SK-N-SH (cell line): ENCODE data around the gene CUBN. TPM values are rescaled to one million over a fixed set of nuclear protein-coding genes. Genes with fewer than 3 reads are reported as not detected.

ENCODE experiments used
- CTCF ChIA-PET: fragments of 300-600, 350-600 bp; formaldehyde crosslinking; extraction: SDS; loops from one replicate; lab custom pipeline; 2021; lab: Yijun Ruan, JAX
- POLR2A ChIA-PET: fragments of 350-600 bp; sonication (Branson Sonifier 250); formaldehyde crosslinking; extraction: SDS; loops from one replicate; lab custom pipeline; 2020; ENCODE audit warnings: antibody characterized with exemption, inconsistent platforms; lab: Yijun Ruan, JAX
- DNase-seq: peaks from one replicate; pipeline ENCODE4 v3.0.0; 2012
- H2AFZ ChIP-seq: fragments of 200-600 bp; sonication (generic); 2 replicates; pipeline ENCODE4 v1.8.1; 2016; ENCODE audit warnings: antibody characterized with exemption, mild to moderate bottlenecking, low read depth
- H3F3A ChIP-seq: fragments of 200-600 bp; sonication (generic); replicated peaks from 2 replicates; pipeline ENCODE3; 2016; ENCODE audit warnings: antibody characterized with exemption, mild to moderate bottlenecking; ENCODE audit not compliant: insufficient read depth
- H3K27ac ChIP-seq, 2 experiments: fragments of 200-500 bp in 1 of 2; fragments of 200-600 bp in 1 of 2; sonication (Bioruptor generic) in 1 of 2; sonication (generic), shearing (Covaris generic) in 1 of 2; 2 replicates each; pipeline versions ENCODE4 v1.5.1 to v1.6.1; 2014 to 2016; ENCODE audit warnings: low read depth in 2 of 2, inconsistent platforms in 1 of 2, low read length in 1 of 2, mild to moderate bottlenecking in 1 of 2, mixed read lengths in 1 of 2
- H3K27me3 ChIP-seq: fragments of 200-600 bp; sonication (generic), shearing (Covaris generic); 2 replicates; pipeline ENCODE4 v1.6.1; 2016; ENCODE audit warnings: mixed run types; ENCODE audit not compliant: insufficient read depth
- H3K36me3 ChIP-seq, 2 experiments: fragments of 200-500 bp in 1 of 2; fragments of 200-600 bp in 1 of 2; sonication (Bioruptor generic) in 1 of 2; sonication (generic) in 1 of 2; replicated peaks in 1 of 2; 2 replicates each; pipeline versions ENCODE3 to v1.5.1; 2014 to 2016; ENCODE audit warnings: low read length in 1 of 2, mild to moderate bottlenecking in 1 of 2; ENCODE audit not compliant: insufficient read depth in 2 of 2, control insufficient read depth in 1 of 2
- H3K4me1 ChIP-seq, 2 experiments: fragments of 200-500 bp in 1 of 2; fragments of 200-600 bp in 1 of 2; sonication (Bioruptor generic) in 1 of 2; sonication (generic), shearing (Covaris generic) in 1 of 2; 2 replicates each; pipeline versions ENCODE4 v1.5.1 to v1.6.1; 2014 to 2016; ENCODE audit warnings: low read depth in 1 of 2, low read length in 1 of 2, mixed run types in 1 of 2; ENCODE audit not compliant: insufficient read depth in 2 of 2, control insufficient read depth in 1 of 2
- H3K4me2 ChIP-seq: fragments of 200-600 bp; sonication (generic), shearing (Covaris generic); 2 replicates; pipeline ENCODE4 v1.6.1; 2017; ENCODE audit warnings: mixed run types
- H3K4me3 ChIP-seq, 2 experiments: fragments of 200-500 bp in 1 of 2; fragments of 200-600 bp in 1 of 2; sonication (Bioruptor generic) in 1 of 2; sonication (generic), shearing (Covaris generic) in 1 of 2; 2 replicates each; pipeline versions ENCODE4 v1.5.1 to v1.8.1; 2014 to 2016; ENCODE audit warnings: low read depth in 2 of 2, inconsistent platforms in 1 of 2, low read length in 1 of 2, mild to moderate bottlenecking in 1 of 2, mixed read lengths in 1 of 2, moderate library complexity in 1 of 2
- H3K79me2 ChIP-seq: fragments of 200-600 bp; sonication (generic); 2 replicates; pipeline ENCODE4 v1.8.1; 2017; ENCODE audit warnings: mild to moderate bottlenecking; ENCODE audit not compliant: insufficient read depth
- H3K9ac ChIP-seq: fragments of 200-600 bp; sonication (generic); 2 replicates; pipeline ENCODE4 v1.6.1; 2017; ENCODE audit warnings: mixed run types
- H3K9me2 ChIP-seq: fragments of 200-600 bp; sonication (generic); 2 replicates; pipeline ENCODE4 v1.6.1; 2017; ENCODE audit warnings: mixed run types
- H3K9me3 ChIP-seq: fragments of 200-600 bp; sonication (generic); 2 replicates; pipeline ENCODE4 v1.6.1; 2017; ENCODE audit warnings: mixed run types, mild to moderate bottlenecking, moderate library complexity
- H4K20me1 ChIP-seq: fragments of 200-600 bp; sonication (generic); 2 replicates; pipeline ENCODE4 v1.6.1; 2017; ENCODE audit warnings: mild to moderate bottlenecking, mixed run types; ENCODE audit not compliant: insufficient read depth
- CTCF ChIP-seq: fragments of 200-600 bp; sonication (generic); IDR thresholded peaks from 2 replicates; pipeline ENCODE4 v1.6.1; 2017; ENCODE audit warnings: antibody characterized with exemption, mild to moderate bottlenecking, moderate library complexity
- EZH2phosphoT487 ChIP-seq: fragments of 200-600 bp; sonication (generic); IDR thresholded peaks from 2 replicates; pipeline ENCODE4 v1.6.1; 2017; ENCODE audit warnings: low read depth, mixed run types, mild to moderate bottlenecking, antibody characterized with exemption, moderate library complexity, borderline replicate concordance
- FOSL2 ChIP-seq: IDR thresholded peaks from 2 replicates; pipeline ENCODE4 v1.4.0; 2012; ENCODE audit warnings: low read depth, mild to moderate bottlenecking, moderate library complexity, borderline replicate concordance
- FOXM1 ChIP-seq: IDR thresholded peaks from 2 replicates; pipeline ENCODE4 v1.4.0; 2012; ENCODE audit warnings: low read depth, mild to moderate bottlenecking
- GATA2 ChIP-seq: sonication (generic); formaldehyde crosslinking; IDR thresholded peaks from 2 replicates; pipeline ENCODE4 v1.5.0; 2020; ENCODE audit warnings: mild to moderate bottlenecking, missing genetic modification reagents
- JUND ChIP-seq: IDR thresholded peaks from 2 replicates; pipeline ENCODE4 v1.4.0; 2012
- MAX ChIP-seq: IDR thresholded peaks from 2 replicates; pipeline ENCODE4 v1.4.0; 2012; ENCODE audit warnings: low read depth
- PBX3 ChIP-seq: IDR thresholded peaks from 2 replicates; pipeline ENCODE4; 2012
- REST ChIP-seq: IDR thresholded peaks from 2 replicates; pipeline ENCODE4 v1.6.1; 2012; ENCODE audit warnings: mild to moderate bottlenecking, low read depth, low read length, moderate library complexity
- TCF12 ChIP-seq: IDR thresholded peaks from 2 replicates; pipeline ENCODE4 v1.4.0; 2012
- USF1 ChIP-seq: IDR thresholded peaks from 2 replicates; pipeline ENCODE4 v1.4.0; 2012; ENCODE audit warnings: low read depth, borderline replicate concordance
- ZBTB33 ChIP-seq: IDR thresholded peaks from 2 replicates; pipeline ENCODE4 v1.4.0; 2012; ENCODE audit warnings: low read depth, borderline replicate concordance
- WGBS: methylation state at CpG from one replicate; pipeline ENCODE4 v1.1.6; 2017; ENCODE audit warnings: low lambda C conversion rate; 5-methylcytosine and 5-hydroxymethylcytosine counted together
- polyA plus RNA-seq, 3 experiments: library from polyadenylated mRNA; depleted of rRNA; stranded (reverse); fragments of >200 nt; gene quantifications; 2 replicates each; pipeline ENCODE4 v1.2.3, GENCODE V29; 2012

CUBN gene
- polyA plus RNA-seq, 1 of the 3 experiments (the other 2 are of a cell fraction), result 2.4 TPM

- CTCF ChIA-PET, result no interaction called here
- no peak overlapping the region for H3K4me2 ChIP-seq
Measured at GRCh38 chr10:16934461-16934860, 195.2 kb downstream of the CUBN start.

GRCh38 chr10:16933783-16934182 lies 195.8 kb downstream of the CUBN start:
- H3K9ac ChIP-seq, result no peak overlapping the region
- H3K79me2 ChIP-seq, result no peaks in the 10 kb centered on the region
- H3K27me3 ChIP-seq, result no peaks in the 10 kb centered on the region
- ChIA-PET POLR2A (no interaction called here), CTCF (interaction anchor here (1.0 kb wide), 1 partner anchor 25 kb away, joined by 3 read pairs; no protein-coding TSS in a partner anchor)
- no peaks in the 10 kb centered on the region for H4K20me1 ChIP-seq
- no peaks in the 10 kb centered on the region for H3K9me3 ChIP-seq
- no peaks in the 10 kb centered on the region for H3K36me3 ChIP-seq
- H3K4me1 ChIP-seq, result no peaks in the 10 kb centered on the region; a peak in 1 of 4 replicates
- DNase-seq, result no peak
- no peak overlapping the region for H3K4me2 ChIP-seq
- no peak for TF ChIP-seq FOSL2
- TF ChIP-seq USF1, result no peak
- no peak for TF ChIP-seq TCF12
- no peak for TF ChIP-seq EZH2phosphoT487
- no peak for TF ChIP-seq REST
- no peak for TF ChIP-seq FOXM1
- no peak for TF ChIP-seq JUND
- no peak for TF ChIP-seq PBX3
- no peak for TF ChIP-seq GATA2
- TF ChIP-seq CTCF, result no peak
- no peak for TF ChIP-seq MAX
- H3K9me2 ChIP-seq, result no peaks in the 10 kb centered on the region
- H3K27ac ChIP-seq, result no peak overlapping the region
- H3K4me3 ChIP-seq, result no peak overlapping the region
- WGBS, result 92% methylated on average over 4 of the region's 4 CpGs
- no peaks in the 10 kb centered on the region for H3F3A ChIP-seq
- no peak overlapping the region for H2AFZ ChIP-seq

More at GRCh38 chr10:16934461-16934860, 195.2 kb downstream of the CUBN start:
- no peaks in the 10 kb centered on the region for H3K79me2 ChIP-seq
- no peak overlapping the region for H3K4me3 ChIP-seq
- H3F3A ChIP-seq, result peaks cover 6% of the 10 kb centered on the region
- no peak for TF ChIP-seq FOSL2
- no peak for TF ChIP-seq USF1
- no peak for TF ChIP-seq ZBTB33
- no peak for DNase-seq
- no peaks in the 10 kb centered on the region; a peak in 1 of 4 replicates for H3K4me1 ChIP-seq
- no peaks in the 10 kb centered on the region for H3K9me3 ChIP-seq
- H3K9ac ChIP-seq, result no peak overlapping the region
- WGBS, result 92% methylated on average over 2 of the region's 2 CpGs
- H3K27ac ChIP-seq, result no peak overlapping the region
- H2AFZ ChIP-seq, result no peak overlapping the region
- H3K36me3 ChIP-seq, result no peaks in the 10 kb centered on the region
- no peaks in the 10 kb centered on the region for H3K27me3 ChIP-seq
- POLR2A ChIA-PET, result no interaction called here
- H4K20me1 ChIP-seq, result no peaks in the 10 kb centered on the region
- H3K9me2 ChIP-seq, result no peaks in the 10 kb centered on the region
